K562 (cell line): ENCODE data around the gene PRICKLE3. TPM values are rescaled to one million over a fixed set of nuclear protein-coding genes. Genes with fewer than 3 reads are reported as not detected.
A peak's percentile ranks its signal among the peaks of the same experiment; 100 is the strongest.

Source experiments
- BCL6 ChIP-seq: fragments of 250-450 bp; sonication (Bioruptor Pico); IDR thresholded peaks from 2 replicates; pipeline ENCODE4 v1.4.0; 2020
- CREB1 ChIP-seq, 2 experiments: sonication (generic) in 1 of 2; formaldehyde crosslinking in 1 of 2; IDR thresholded peaks; 2 replicates each; pipeline versions ENCODE4 v1.6.1 to v1.8.0; 2012 to 2022; ENCODE audit warnings: inconsistent platforms in 1 of 2, mild to moderate bottlenecking in 1 of 2, missing genetic modification reagents in 1 of 2, moderate library complexity in 1 of 2
- ETV6 ChIP-seq, 3 experiments: fragments of 150-350 bp in 1 of 3; sonication (generic) in 1 of 3; formaldehyde crosslinking in 1 of 3; IDR thresholded peaks; 2 replicates each; pipeline versions ENCODE4 v1.6.1 to v1.8.0; 2014 to 2022; ENCODE audit warnings: borderline replicate concordance in 2 of 3, low read depth in 2 of 3, antibody characterized with exemption in 1 of 3, low read length in 1 of 3, mild to moderate bottlenecking in 1 of 3, missing genetic modification reagents in 1 of 3
- GABPA ChIP-seq: fragments of 200-800 bp; sonication (Bioruptor generic); conservative IDR thresholded peaks from 2 replicates; pipeline ENCODE4 v1.6.1; 2016; ENCODE audit warnings: low read depth, missing genetic modification characterization, missing compliant biosample characterization
- HSF4 ChIP-seq: fragments of 250-450 bp; sonication (Bioruptor Pico); IDR thresholded peaks from 2 replicates; pipeline ENCODE4 v2.1.2; 2022; ENCODE audit warnings: mild to moderate bottlenecking, moderate library complexity, borderline replicate concordance
- KAT2B ChIP-seq: IDR thresholded peaks from one replicate; pipeline ENCODE4 v1.6.1; 2012; ENCODE audit warnings: low read depth, mild to moderate bottlenecking, control low read depth, inconsistent platforms, low read length, moderate library complexity
- MCM7 ChIP-seq, 2 experiments: fragments of 450-650 bp; IDR thresholded peaks; 2 replicates each; pipeline ENCODE4 v1.6.1; 2016 to 2018
- MEIS2 ChIP-seq: fragments of 450-650 bp; IDR thresholded peaks from 2 replicates; pipeline ENCODE4 v1.6.1; 2014; ENCODE audit warnings: mild to moderate bottlenecking; ENCODE audit not compliant: partially characterized antibody
- NCOA1 ChIP-seq: fragments of 450-650 bp; IDR thresholded peaks from 2 replicates; pipeline ENCODE4 v1.6.1; 2016; ENCODE audit warnings: low read depth
- NR1H2 ChIP-seq: sonication (generic); formaldehyde crosslinking; IDR thresholded peaks from 2 replicates; pipeline ENCODE4 v1.4.0; 2020; ENCODE audit warnings: mild to moderate bottlenecking, missing genetic modification reagents
- POLR2AphosphoS5 ChIP-seq: IDR thresholded peaks from 2 replicates; pipeline ENCODE4 v1.6.1; 2011; ENCODE audit warnings: mild to moderate bottlenecking, low read depth, low read length, moderate library complexity; ENCODE audit not compliant: control insufficient read depth, insufficient read depth
- RBM25 ChIP-seq: fragments of 200-400 bp; formaldehyde crosslinking; IDR thresholded peaks from 2 replicates; pipeline ENCODE4 v1.6.1; 2018; ENCODE audit warnings: low read length, low read depth, moderate library complexity; ENCODE audit not compliant: severe bottlenecking
- TAF7 ChIP-seq: fragments of 450-650 bp; IDR thresholded peaks from 2 replicates; pipeline ENCODE4 v1.6.1; 2016; ENCODE audit warnings: missing genetic modification characterization, missing compliant biosample characterization
- TEAD1 ChIP-seq, 2 experiments: fragments of 450-650 bp in 1 of 2; sonication (generic) in 1 of 2; formaldehyde crosslinking; IDR thresholded peaks; 2 replicates each; pipeline versions ENCODE4 v1.4.0 to v1.8.0; 2020 to 2022; ENCODE audit warnings: mild to moderate bottlenecking in 2 of 2, missing genetic modification reagents in 1 of 2
- ZNF24 ChIP-seq: fragments of 450-650 bp; IDR thresholded peaks from 2 replicates; pipeline ENCODE4 v1.6.1; 2016
- ZNF830 ChIP-seq: fragments of 250-450 bp; sonication (Bioruptor Pico); IDR thresholded peaks from 2 replicates; pipeline ENCODE4 v1.5.0; 2021; ENCODE audit warnings: mild to moderate bottlenecking
- polyA plus RNA-seq, 8 experiments: library from polyadenylated mRNA; depleted of rRNA in 4 of 8; stranded (reverse) in 5 of 8; unstranded in 3 of 8; fragments of >200 nt; fragmentation: Nextera tagmentation in 2 of 8; fragmentation: Illumina TruSeq in 1 of 8; extraction: Ambion mirVana in 2 of 8; extraction: Trizol in 1 of 8; gene quantifications; 2 replicates each; pipeline versions ENCODE4 v1.2.1 to v1.2.3, GENCODE V29; 2011 to 2014; ENCODE audit warnings: inconsistent platforms in 1 of 8, missing spikeins in 1 of 8
- total RNA-seq, 7 experiments: library from RNA; depleted of rRNA in 6 of 7; stranded (reverse); fragments of >200 nt in 6 of 7; fragmentation: Illumina TruSeq in 2 of 7; extraction: Trizol in 2 of 7; gene quantifications; 2 replicates each; pipeline versions ENCODE4 v1.2.1 to v1.2.3, GENCODE V29; 2011 to 2021; ENCODE audit warnings: low replicate concordance in 1 of 7
- TF ChIP-seq, protein P1 (sequence below): sonication (generic); formaldehyde crosslinking; IDR thresholded peaks from 2 replicates; pipeline ENCODE4 v1.8.0; 2022; ENCODE audit warnings: mild to moderate bottlenecking, missing genetic modification reagents
- TF ChIP-seq, protein P2 (sequence below), 2 experiments: fragments of 450-650 bp in 1 of 2; IDR thresholded peaks; 2 replicates each; pipeline ENCODE4 v1.6.1; 2011 to 2017; ENCODE audit warnings: low read depth in 2 of 2, antibody characterized with exemption in 1 of 2, borderline replicate concordance in 1 of 2, low read length in 1 of 2, mild to moderate bottlenecking in 1 of 2, mixed read lengths in 1 of 2; ENCODE audit not compliant: control insufficient read depth in 1 of 2
- TF ChIP-seq, protein P3 (sequence below): IDR thresholded peaks from 3 replicates; pipeline ENCODE4 v1.6.1; 2011; ENCODE audit warnings: borderline replicate concordance, mild to moderate bottlenecking, moderate library complexity; ENCODE audit not compliant: insufficient read length; ENCODE audit errors: extremely low read depth

PRICKLE3 gene
- total and polyA plus RNA-seq, 9 of the 15 experiments (the other 6 are each of a cell fraction or from before 2014, with no cell fraction given): 1.1 to 44.3 (median 14.0) TPM

GRCh38 chrX:49155900-49156837 is 30.0 kb downstream of the PRICKLE3 start (continued):
- TF ChIP-seq KAT2B (no peak), NCOA1 (no peak), ETV6 (IDR thresholded peaks at IDR 0.05; ENCODE audit: borderline replicate concordance in 1 of 2, low read depth in 2 of 2, low read length in 1 of 2) (no peak), ETV6 (CRISPR knock-in tag; IDR thresholded peaks at IDR 0.05; ENCODE audit: borderline replicate concordance) (peak; percentile 81; the same call in 1 of the 2 replicates), RBM25 (no peak), ZNF830 (CRISPR knock-in tag) (no peak), POLR2AphosphoS5 (no peak), NR1H2 (CRISPR knock-in tag) (no peak), ZNF24 (no peak), CREB1 (IDR thresholded peaks at IDR 0.05) (peak; percentile 32; the same call in 1 of the 2 replicates), CREB1 (CRISPR knock-in tag; IDR thresholded peaks at IDR 0.05) (peak; percentile 83), MCM7 (IDR thresholded peaks at IDR 0.05) (no peak), TEAD1 (CRISPR knock-in tag; IDR thresholded peaks at IDR 0.05) (peak in 1 of 2 experiments; percentile 65; a peak in 1 of 4 replicates), BCL6 (CRISPR knock-in tag) (no peak), GABPA (peak; percentile 52), TAF7 (tag) (0 out of 2 replicates have a peak, but pooled peaks have one; percentile 40), HSF4 (CRISPR knock-in tag) (no peak), MEIS2 (peak; percentile 54)
- TF ChIP-seq, protein P1, sequence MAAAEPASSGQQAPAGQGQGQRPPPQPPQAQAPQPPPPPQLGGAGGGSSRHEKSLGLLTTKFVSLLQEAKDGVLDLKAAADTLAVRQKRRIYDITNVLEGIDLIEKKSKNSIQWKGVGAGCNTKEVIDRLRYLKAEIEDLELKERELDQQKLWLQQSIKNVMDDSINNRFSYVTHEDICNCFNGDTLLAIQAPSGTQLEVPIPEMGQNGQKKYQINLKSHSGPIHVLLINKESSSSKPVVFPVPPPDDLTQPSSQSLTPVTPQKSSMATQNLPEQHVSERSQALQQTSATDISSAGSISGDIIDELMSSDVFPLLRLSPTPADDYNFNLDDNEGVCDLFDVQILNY (CRISPR knock-in tag): 0 out of 2 replicates have a peak, but pooled peaks have one; percentile 35
- TF ChIP-seq, protein P2, sequence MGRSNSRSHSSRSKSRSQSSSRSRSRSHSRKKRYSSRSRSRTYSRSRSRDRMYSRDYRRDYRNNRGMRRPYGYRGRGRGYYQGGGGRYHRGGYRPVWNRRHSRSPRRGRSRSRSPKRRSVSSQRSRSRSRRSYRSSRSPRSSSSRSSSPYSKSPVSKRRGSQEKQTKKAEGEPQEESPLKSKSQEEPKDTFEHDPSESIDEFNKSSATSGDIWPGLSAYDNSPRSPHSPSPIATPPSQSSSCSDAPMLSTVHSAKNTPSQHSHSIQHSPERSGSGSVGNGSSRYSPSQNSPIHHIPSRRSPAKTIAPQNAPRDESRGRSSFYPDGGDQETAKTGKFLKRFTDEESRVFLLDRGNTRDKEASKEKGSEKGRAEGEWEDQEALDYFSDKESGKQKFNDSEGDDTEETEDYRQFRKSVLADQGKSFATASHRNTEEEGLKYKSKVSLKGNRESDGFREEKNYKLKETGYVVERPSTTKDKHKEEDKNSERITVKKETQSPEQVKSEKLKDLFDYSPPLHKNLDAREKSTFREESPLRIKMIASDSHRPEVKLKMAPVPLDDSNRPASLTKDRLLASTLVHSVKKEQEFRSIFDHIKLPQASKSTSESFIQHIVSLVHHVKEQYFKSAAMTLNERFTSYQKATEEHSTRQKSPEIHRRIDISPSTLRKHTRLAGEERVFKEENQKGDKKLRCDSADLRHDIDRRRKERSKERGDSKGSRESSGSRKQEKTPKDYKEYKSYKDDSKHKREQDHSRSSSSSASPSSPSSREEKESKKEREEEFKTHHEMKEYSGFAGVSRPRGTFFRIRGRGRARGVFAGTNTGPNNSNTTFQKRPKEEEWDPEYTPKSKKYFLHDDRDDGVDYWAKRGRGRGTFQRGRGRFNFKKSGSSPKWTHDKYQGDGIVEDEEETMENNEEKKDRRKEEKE (IDR thresholded peaks at IDR 0.05; ENCODE audit: borderline replicate concordance in 1 of 2, control insufficient read depth in 1 of 2, low read depth in 2 of 2, low read length in 1 of 2): no peak
- TF ChIP-seq, protein P3, sequence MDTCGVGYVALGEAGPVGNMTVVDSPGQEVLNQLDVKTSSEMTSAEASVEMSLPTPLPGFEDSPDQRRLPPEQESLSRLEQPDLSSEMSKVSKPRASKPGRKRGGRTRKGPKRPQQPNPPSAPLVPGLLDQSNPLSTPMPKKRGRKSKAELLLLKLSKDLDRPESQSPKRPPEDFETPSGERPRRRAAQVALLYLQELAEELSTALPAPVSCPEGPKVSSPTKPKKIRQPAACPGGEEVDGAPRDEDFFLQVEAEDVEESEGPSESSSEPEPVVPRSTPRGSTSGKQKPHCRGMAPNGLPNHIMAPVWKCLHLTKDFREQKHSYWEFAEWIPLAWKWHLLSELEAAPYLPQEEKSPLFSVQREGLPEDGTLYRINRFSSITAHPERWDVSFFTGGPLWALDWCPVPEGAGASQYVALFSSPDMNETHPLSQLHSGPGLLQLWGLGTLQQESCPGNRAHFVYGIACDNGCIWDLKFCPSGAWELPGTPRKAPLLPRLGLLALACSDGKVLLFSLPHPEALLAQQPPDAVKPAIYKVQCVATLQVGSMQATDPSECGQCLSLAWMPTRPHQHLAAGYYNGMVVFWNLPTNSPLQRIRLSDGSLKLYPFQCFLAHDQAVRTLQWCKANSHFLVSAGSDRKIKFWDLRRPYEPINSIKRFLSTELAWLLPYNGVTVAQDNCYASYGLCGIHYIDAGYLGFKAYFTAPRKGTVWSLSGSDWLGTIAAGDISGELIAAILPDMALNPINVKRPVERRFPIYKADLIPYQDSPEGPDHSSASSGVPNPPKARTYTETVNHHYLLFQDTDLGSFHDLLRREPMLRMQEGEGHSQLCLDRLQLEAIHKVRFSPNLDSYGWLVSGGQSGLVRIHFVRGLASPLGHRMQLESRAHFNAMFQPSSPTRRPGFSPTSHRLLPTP: no peak
